Stimulated activated CD4-positive, alpha-beta T cell treated with anti-CD3 and anti-CD28 coated beads, Interleukin-12 subunit alpha, Interleukin-12 subunit beta, amount 100 ng/mL, for 4 hours (primary cell): ENCODE results near the gene PRKX.
A peak's percentile ranks its signal among the peaks of the same experiment; 100 is the strongest.
"Not testable (repeated sequence)": the region's sequence is repeated elsewhere in the genome, so short reads cannot be mapped to it uniquely, and the experiment has no call there.

Experiments used
- DNase-seq: peaks from one replicate; pipeline ENCODE4 v3.0.0-alpha.2; 2020

The PRKX gene

DNA sequence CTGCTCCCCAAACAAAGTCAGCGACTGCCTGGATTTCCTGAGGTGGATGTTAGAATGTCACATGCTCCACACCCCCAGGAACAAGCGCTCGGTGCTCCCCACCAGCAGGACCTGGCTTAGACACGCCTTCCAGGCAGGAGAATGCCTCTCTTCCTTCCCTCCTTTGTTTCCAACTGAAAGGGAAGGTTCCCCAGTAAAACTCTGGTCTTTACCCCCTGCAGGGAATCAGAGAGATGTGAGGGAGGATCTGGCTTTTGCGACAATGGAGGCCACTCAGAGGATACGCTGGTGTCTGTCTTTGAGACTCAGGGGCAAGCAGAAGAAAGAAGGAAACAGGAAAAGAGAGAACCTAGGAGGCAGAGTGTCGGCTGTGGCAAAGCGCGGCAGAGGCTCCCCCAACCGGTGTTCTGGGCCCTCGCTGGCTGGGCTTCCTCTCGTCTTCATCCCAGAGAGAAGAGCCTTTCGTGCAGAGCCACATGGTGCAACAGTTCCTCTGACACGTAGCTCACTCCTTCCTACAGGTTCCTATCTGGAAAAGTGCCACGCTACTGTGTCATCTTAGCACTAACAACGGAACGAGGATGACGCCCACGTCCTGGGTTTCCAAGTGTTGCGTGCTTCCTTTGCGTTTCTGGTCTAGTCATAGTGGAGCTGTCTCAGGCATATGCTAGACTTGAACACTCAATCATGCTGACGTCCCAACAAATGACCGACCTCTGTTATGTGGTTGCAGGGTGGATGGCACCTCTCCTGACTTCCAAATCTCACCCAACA, 73.4 kb downstream of the PRKX start:
- DNase-seq: not testable (repeated sequence)

DNA sequence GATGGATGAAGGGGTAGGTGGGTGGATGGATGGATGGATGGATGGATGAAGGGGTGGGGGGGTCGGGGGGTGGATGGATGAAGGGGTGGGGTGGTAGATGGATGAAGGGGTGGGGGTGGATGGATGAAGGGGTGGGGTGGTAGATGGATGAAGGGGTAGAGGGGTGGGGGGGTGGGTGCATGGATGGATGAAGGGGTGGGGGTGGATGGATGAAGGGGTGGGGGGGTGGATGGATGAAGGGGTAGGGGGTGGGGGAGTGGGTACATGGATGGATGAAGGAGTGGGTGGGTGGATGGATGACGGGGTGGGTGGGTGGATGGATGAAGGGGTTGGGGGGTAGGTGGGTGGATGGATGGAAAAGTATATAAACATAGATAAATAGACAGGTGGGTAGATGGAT, 74.2 kb downstream of the PRKX start:
- no peak for DNase-seq

DNA sequence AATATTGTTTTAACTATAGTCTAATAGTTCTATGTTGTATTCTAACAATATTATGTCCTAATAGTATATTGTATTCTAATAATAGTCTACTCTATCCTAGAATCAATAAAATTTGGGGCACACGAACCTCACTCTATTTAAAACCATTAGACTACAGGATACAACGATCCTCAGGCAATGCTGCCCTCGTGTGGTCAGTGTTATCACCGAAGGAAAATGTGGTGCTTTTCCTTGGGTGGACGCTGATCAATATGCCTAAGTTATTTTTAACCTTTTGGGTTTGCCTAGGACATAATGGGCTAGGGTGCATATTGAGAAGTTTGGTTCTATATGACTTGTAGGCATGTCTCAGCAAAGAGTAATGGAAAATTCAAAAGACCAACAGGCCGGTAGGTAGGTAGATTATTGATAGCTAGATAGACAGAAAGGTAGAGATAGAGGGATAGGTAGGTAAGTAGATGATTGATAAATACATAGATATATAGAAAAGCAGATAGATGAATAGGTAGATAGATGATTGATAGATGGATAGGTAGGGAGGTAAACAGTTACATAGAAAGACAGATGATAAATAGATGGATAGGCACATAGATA, 75.1 kb downstream of the PRKX start:
- DNase-seq: peak; percentile 22

DNA sequence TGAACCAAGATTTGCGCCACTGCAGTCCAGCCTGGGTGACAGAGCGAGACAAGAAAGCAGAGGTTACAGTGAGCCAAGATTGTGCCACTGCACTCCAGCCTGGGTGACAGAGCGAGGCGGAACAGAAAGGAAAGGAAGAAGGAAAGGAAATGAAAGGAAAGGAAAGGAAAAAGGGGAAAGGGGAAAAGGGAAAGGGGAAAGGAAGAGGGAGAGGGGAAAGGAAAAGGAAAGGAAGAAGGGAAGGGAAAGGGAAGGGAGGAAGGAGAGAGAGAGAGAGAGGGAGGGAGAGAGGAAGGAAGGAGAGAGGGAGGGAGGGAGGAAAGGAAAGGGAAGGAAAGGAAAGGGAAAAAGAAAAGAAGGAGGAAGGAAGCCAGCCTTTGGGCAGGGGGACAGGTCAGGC, 76.6 kb downstream of the PRKX start:
- DNase-seq: no peak

DNA sequence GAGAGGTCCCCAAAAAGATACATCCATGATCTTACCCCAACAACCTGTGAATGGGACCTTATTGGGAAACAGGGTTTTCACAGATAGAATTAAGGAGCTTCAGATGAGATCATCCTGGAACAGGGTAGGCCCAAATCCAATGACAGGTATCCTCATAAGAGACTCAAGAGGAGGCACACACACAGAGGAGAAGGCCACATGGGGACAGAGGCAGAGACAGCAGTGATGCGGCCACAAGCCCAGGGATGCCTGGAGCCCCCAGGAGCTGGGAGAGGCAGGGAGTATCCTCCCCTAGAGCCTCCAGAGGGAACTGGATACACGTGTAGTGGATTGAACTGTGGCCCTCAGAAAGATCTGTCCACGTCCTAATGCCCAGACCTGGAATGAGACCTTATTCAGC, 82.3 kb downstream of the PRKX start:
- no peak for DNase-seq

DNA sequence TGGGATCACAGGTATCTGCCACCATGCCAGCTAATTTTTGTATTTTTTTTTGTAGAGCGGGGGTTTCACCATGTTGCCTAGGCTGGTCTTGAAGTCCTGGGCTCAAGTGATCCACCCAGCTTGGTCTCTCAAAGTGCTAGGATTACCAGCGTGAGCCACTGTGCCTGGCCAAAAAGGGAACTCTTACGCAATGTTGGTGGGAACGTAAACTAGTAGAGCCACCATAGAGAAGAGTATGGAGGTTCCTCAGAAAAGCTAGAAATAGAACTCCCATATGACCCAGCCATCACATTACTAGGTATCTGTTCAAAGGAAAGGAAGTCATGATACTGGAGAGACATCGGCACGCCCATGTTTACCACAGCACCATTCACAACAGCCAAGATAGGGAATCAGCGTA, 85.9 kb downstream of the PRKX start:
- no peak for DNase-seq

DNA sequence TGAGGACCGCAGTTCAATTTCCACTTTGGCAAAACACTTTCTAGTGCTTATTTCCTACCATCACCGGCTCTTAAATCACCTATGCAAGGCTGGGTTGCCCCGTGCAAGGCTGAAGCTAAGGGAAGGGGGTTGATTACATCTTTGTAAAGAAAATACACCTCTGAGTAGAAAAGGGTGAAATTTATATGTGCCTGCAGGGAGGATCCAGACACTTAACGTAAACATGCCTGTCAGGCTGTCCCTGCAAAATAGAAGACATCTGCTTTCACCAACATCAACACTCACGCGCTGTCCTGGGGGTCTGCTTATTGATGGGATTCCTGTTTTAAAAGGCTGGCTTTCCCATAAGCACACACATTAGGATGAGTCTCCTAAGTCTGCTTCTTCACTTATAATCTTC, 92.0 kb downstream of the PRKX start:
- no peak for DNase-seq

DNA sequence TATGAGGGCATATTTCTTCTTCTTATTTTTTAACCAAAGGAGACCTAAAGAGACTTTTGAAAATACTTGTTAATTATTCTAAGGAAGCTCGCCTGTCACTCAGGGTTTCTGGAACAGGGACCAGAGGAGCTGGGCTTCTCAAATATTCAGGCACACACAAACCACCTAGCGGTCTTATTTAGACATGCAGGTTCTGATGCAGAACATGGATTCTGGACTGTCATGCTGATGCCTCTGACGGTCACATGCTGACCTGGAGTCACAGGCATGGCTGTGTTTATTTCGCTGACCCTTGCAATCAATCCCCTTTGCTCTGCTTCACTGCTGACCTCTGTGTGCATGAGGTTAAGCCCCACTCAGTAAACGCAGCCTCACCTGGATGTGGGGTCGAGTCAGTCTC, 101.7 kb downstream of the PRKX start:
- not testable (repeated sequence) for DNase-seq

DNA sequence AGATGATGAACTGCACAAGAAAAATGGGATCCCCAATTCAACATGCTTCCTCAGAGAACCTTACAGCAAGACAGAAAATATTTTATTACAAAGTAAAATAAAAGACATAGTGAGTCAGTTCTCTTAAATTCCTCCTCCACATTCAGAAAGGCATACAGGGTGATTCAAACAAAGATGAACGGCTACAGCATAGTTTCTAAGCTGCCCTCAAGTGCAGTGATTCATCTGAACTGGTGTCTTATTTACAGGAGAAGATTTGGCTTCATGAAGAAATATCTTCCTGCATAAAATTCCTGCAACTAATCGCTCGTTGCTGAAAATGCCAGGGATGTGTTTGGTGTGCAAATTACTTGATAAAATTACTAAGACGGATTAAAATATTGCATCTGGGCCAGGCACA, 103.6 kb downstream of the PRKX start:
- no peak for DNase-seq

DNA sequence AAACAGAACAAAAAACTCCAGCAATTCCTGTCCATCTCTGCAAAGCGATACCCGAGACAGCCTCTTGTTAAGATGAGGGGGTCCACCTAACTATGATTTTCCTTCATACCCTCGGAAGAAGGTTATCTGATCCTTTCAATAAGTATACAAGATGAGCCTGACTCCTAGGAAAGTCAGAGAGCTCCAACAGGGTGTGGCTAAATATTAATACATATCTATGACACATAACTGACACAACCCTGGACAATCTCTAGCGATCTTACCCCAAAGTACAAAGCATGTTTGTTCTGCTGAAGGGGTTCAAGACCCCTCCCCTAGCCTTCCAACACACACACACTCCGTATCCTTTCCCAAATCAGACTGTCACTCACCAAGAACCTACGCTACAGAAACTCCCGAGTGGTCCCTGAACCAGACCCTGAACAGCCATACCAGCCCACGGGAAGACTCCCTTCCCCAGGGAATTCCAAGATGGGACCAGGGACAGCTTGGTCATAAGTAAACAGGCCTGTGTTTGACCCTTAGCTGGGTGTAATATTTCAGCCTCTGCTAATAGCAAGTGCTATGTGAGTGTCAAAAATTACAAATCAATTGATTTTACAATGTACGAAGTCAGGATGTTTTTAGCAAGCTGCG, 110.3 kb downstream of the PRKX start:
- DNase-seq: no peak

DNA sequence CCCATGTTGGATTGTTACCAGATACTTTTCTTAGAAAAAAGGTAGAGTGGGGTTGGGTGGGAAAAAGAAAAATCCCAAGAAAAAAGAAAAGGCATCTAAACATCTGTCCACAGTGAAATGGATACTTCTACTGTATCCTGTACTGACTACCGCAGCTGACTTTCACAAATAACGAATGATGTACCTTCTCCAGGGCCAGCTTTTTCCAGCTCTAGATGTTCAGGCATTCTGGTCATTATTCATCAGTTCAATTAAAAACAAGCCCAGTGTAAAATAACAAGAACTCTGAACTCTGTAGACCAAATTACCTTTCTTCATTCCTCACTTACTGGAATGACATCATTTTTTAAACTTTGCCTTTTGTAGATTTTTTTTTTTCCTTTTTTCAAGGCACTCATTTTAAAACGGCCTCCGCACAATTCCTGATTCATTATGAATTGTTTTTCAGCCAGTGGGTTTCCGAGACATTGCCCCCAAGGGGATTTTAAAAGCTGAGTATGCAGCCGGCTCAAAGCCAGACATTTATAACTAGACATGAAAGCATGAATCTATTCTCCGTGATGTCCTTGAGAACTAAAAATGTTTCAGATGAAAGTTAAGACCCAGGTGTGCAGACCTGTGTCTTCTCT, 113.5 kb downstream of the PRKX start:
- no peak for DNase-seq

DNA sequence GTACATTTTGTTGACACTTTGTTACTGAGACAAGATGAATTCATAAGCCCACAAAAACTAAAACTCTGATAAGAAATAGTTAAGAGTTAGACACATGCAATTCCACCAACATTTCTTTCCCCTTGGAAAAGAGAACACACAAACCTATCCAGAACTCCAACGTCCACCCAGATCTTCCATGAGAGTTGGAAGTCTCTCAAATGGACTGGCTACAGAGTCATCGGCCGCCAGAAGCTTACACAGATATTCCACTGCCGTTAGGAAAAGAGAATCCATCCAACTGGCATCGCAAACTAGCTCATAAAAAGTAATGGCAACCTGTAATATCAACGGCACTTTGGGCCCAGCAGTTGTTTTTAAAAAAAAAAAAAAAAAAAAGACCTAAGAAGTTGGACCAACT, 114.7 kb downstream of the PRKX start:
- no peak for DNase-seq

DNA sequence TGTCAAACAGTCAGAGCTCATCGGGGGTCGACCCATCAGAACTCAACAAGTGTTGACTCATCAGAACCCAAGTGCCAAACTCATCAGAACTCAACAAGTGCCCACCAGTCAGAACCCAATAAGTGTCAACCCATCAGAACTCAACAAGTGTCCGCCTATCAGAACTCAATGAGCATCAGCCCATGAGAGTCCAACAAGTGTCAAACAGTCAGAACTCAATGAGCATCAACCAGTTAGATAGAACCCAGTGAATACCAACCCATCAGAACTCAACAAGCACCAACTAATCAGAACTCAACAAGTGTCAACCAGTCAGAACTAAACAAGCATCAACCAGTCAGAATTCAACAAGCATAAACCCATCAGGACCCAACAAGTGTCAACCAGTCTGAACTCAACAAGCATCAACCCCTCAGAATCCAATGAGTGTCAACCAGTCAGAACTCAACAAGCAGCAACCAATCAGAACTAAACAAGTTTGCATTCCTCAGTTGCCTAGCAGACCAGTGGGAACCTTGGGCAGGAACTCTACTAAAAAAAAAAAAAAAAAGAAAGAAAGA, 115.3 kb downstream of the PRKX start:
- no peak for DNase-seq

DNA sequence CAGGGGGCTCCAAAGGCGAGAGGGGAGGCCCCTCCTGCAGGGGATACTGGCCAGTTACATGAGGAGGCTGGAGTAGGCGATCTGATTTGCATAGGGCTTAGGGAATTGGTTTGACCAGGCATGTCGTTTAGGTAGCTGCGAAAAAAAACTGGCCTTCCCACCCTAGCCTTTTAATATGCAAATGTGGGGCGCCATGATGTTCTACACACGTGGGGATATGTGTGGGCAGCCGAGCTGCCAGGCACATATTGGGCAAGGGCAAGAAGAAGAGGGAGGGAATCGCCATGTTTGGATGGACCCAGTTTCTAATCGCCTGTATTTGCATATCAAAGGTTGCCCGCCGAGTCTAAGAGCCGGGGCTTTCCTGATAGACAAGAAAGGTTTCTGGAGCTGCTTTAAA, 121.3 kb downstream of the PRKX start:
- no peak for DNase-seq

DNA sequence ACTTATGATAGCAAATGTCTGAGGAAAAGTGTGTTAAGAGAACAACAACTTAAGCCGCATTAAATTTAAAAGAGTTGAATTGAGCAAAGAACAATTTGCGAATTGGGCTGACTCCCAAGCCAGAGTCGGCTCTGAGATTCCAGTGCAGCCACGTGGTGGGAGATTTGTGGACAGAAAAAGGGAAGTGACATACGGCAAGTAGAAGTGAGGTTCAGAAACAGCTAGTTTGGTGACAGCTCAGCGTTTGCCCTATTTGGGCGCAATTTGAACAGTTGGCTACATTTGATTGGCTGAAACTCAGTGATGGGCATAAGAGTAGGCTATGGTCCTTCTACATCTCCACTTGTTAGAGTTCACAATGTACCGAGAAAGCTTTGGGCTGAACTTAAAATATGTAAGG, 124.0 kb downstream of the PRKX start:
- DNase-seq: no peak

DNA sequence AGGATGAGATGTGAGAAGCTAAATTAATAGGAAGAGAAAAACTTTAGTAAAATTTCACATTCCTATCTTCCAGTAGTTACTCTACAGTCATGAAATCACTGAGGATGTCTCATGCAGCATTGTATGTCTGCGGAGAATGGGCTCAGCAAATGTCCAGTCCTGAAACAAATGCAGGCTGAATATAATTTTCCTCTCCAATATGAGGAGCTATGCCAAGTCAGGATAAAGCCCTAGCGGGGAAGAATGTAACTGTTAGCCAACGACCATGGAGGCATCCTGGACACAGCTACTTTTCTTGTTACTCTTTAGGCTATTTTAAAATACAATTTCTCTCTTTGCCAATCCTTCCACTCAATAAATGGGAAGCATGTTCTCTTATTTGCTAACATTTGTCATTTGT, 127.7 kb downstream of the PRKX start:
- no peak for DNase-seq

DNA sequence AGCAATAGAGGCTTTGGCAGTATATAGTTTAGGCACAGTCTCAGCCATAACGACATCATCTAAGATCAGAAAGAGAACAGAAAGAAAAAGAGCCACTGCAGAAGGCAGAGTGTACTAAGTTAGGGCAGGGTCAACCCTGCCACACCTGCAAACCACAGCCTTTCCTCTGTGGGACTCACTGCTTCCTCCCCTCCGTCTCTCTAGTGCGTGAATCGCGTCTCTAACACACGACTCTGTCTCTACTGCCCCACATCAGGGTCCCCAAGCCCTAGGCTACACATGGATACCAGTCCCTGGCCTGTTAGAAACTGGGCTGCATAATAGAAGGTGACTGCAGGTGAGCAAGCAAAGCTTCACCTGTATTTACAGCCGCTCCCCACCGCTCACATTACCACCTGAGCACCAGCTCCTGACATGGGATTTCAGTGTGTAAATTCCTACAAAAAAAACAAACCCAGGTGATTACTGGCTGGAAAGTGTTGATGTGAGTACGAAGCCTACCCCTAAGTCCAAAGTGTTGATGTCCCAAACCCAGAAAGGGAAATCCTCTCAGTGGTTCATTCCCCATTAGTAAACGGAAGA, 128.9 kb downstream of the PRKX start:
- DNase-seq: no peak

DNA sequence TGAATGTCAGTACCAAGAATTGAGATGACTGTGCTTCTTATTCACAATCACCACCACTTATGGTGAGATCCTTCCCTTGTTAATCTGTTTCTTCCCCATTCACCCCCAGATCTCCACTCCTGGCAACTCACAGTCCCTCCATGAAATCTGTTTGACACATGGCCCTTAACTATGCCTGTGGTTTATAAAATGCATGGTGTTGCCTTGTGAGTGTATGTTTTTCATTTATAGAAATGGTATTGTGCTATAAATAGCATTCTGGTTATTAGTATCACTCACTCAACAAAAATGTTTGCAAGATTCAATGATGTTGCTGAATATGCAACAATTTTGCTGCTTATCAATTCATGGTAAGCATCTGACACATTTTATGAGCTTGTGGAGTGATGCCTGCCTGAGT, 131.0 kb downstream of the PRKX start:
- no peak for DNase-seq

DNA sequence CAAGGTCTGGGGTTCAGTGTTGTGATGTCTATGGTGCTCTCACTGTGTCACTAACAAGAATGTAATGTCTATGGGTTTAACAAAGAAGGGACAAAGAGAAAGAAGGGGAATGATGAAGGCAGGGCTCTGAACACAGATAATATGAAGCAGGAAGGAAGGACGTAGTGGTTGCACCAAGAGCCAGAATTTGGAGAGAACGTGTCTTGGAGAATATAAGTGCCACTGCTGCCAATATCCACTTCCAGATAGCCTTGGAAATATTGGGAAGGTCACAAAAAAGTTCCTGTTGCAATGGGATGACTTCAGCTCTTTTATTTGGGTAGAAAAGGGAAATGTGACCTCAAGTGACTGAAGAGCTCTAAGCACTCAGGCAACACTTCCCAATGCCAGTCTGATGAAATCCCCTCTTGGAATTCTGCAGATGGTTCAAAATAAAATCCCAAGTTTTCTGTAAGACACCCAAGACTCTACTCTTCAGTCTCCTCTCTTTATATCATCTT, 131.8 kb downstream of the PRKX start:
- no peak for DNase-seq

DNA sequence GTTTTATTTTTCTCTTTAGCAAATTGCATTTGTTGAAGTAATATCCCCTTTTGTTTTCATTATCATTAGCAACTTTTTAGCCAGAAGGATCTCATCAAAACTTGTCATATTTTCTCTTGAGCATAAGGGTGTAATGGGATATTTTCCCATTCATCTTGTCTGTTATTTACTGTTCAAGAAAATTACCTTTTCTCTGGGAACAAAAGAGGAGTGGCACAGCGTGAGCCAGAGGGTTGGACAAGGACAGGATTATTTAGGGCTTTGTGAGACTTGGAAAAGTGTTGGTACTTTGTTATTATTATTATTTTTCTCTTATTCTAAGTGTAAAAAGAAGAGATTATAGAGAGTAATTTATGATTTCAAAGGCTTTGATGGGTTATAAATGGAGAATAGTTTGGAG, 135.9 kb downstream of the PRKX start:
- no peak for DNase-seq

DNA sequence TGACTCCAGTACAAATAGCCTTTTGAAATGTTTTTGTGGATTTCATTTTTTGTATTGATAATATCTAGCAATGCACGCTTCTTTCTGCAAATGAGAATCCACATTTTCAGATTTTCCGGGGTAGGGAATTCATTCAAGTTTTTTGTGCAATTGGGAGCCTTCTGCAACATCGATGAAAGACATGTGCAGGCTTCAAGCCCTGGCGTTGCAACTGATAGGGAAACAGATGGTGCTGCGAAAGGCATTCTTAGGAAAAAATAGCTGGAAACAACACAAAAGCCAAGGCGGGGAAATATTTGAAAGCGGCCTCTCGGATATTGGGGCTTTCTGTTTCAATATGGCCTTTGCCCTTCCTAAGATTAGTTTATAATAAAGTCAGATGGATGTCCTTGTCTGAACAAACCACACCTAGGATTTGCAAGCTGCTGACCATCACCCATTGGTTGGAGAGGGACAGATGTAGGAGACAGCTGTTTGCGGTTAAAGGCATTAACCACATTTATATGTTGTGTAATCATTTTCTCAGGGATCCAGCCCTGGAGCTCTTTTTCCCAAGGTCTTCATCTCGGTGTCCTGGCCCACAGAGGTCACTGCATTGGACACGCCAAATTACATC, 136.5 kb downstream of the PRKX start:
- DNase-seq: no peak

DNA sequence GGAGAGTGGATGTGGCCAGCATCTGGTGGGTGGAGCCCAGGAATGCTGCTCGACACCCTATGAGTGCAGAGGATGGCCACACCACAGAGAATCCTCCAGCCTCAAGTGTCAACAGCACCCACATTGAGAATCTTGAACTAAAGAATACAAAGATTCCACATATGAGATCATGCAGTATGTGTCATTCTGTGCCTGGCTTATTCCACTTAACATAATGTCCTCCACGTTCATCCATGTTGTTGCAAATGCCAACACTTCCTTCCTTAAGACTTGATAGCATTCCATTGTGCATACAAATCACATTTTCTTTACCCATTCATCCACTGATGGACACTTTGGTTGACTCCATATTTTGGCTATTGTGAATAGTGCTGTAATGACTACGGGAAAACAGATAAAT, 145.8 kb downstream of the PRKX start:
- no peak for DNase-seq

DNA sequence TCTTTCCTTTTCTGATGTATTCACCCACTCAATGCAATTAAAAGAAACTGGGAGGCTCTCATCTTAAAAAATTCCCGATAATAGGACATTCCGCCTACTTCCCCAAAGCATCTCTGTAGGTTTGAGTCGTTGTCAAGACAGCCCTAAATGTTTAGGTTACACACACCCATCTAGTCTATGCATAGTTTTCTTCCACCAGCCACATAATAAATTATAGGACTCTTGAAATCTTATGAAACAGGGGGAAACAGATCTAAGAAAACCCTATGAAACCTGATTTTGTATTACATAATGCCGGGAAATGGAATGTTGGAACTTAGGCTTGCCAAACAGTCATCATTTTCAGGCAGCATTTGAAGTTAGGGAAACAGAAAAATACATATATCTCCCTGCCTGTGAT, 150.0 kb downstream of the PRKX start:
- no peak for DNase-seq
